ENCODE measurements around the gene HMOX1. TPM values are rescaled to one million over a fixed set of nuclear protein-coding genes. Genes with fewer than 3 reads are reported as not detected.

Gene HMOX1
- total and polyA plus RNA-seq, 4 donors, result 18.7 to 108 (median 59.7) TPM

DNA sequence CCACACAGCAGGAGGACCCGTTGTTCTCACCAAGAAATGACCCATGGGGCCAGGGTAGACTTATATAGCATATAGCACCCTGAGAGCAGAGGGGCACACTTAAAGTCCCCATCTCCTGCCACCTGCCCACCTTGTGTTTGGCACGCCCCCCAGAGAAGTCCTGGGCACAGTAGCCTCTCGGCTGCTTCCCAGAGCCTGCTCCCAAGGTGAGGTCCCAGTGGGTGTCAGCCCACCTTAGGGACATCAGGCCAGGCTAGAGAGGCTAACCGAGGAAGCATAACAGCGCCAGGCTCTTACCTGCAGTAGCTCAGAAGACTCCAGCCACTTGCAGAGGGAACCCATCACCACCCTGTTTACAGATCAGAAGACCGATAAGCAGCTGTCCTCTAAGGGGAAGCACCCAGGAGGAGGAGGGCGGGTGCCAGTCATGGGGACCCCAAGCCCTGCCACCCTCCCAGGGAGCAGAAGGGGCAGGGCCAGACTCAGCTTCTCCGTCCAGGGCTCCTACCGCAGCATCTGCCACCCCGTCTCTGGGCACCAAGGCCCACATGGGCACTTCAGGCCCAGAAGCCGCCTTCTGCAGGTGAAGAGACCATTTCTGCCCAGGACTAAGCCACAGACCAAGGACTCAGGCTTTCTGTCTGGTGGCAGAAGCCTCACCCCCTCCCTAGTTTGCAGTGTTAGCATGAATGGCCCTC, 34.9 kb upstream of the HMOX1 start:
- no peak for TF ChIP-seq HNF4G (IDR thresholded peaks at IDR 0.05)
- TF ChIP-seq TAF1 (conservative IDR thresholded peaks at IDR 0.05), result no peak
- TF ChIP-seq YY1 (IDR thresholded peaks at IDR 0.05), result no peak
- TF ChIP-seq RAD21 (IDR thresholded peaks at IDR 0.05), result no peak
- TF ChIP-seq, protein P1, sequence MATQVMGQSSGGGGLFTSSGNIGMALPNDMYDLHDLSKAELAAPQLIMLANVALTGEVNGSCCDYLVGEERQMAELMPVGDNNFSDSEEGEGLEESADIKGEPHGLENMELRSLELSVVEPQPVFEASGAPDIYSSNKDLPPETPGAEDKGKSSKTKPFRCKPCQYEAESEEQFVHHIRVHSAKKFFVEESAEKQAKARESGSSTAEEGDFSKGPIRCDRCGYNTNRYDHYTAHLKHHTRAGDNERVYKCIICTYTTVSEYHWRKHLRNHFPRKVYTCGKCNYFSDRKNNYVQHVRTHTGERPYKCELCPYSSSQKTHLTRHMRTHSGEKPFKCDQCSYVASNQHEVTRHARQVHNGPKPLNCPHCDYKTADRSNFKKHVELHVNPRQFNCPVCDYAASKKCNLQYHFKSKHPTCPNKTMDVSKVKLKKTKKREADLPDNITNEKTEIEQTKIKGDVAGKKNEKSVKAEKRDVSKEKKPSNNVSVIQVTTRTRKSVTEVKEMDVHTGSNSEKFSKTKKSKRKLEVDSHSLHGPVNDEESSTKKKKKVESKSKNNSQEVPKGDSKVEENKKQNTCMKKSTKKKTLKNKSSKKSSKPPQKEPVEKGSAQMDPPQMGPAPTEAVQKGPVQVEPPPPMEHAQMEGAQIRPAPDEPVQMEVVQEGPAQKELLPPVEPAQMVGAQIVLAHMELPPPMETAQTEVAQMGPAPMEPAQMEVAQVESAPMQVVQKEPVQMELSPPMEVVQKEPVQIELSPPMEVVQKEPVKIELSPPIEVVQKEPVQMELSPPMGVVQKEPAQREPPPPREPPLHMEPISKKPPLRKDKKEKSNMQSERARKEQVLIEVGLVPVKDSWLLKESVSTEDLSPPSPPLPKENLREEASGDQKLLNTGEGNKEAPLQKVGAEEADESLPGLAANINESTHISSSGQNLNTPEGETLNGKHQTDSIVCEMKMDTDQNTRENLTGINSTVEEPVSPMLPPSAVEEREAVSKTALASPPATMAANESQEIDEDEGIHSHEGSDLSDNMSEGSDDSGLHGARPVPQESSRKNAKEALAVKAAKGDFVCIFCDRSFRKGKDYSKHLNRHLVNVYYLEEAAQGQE (IDR thresholded peaks at IDR 0.05), result no peak
- TF ChIP-seq, protein P2, sequence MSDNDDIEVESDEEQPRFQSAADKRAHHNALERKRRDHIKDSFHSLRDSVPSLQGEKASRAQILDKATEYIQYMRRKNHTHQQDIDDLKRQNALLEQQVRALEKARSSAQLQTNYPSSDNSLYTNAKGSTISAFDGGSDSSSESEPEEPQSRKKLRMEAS (IDR thresholded peaks at IDR 0.05), result no peak
- no peak for TF ChIP-seq JUND (IDR thresholded peaks at IDR 0.05)
- TF ChIP-seq SP1 (IDR thresholded peaks at IDR 0.05), result no peak
- no peak for TF ChIP-seq RXRA (IDR thresholded peaks at IDR 0.05)
- TF ChIP-seq, protein P3, sequence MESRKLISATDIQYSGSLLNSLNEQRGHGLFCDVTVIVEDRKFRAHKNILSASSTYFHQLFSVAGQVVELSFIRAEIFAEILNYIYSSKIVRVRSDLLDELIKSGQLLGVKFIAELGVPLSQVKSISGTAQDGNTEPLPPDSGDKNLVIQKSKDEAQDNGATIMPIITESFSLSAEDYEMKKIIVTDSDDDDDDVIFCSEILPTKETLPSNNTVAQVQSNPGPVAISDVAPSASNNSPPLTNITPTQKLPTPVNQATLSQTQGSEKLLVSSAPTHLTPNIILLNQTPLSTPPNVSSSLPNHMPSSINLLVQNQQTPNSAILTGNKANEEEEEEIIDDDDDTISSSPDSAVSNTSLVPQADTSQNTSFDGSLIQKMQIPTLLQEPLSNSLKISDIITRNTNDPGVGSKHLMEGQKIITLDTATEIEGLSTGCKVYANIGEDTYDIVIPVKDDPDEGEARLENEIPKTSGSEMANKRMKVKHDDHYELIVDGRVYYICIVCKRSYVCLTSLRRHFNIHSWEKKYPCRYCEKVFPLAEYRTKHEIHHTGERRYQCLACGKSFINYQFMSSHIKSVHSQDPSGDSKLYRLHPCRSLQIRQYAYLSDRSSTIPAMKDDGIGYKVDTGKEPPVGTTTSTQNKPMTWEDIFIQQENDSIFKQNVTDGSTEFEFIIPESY (IDR thresholded peaks at IDR 0.05), result no peak
- no peak for TF ChIP-seq EGR1 (IDR thresholded peaks at IDR 0.05; ENCODE audit: low read depth in 2 of 2)
- TF ChIP-seq, protein P4, sequence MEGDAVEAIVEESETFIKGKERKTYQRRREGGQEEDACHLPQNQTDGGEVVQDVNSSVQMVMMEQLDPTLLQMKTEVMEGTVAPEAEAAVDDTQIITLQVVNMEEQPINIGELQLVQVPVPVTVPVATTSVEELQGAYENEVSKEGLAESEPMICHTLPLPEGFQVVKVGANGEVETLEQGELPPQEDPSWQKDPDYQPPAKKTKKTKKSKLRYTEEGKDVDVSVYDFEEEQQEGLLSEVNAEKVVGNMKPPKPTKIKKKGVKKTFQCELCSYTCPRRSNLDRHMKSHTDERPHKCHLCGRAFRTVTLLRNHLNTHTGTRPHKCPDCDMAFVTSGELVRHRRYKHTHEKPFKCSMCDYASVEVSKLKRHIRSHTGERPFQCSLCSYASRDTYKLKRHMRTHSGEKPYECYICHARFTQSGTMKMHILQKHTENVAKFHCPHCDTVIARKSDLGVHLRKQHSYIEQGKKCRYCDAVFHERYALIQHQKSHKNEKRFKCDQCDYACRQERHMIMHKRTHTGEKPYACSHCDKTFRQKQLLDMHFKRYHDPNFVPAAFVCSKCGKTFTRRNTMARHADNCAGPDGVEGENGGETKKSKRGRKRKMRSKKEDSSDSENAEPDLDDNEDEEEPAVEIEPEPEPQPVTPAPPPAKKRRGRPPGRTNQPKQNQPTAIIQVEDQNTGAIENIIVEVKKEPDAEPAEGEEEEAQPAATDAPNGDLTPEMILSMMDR (IDR thresholded peaks at IDR 0.05; ENCODE audit: low read depth, low read length, missing input control), result no peak
- no peak for TF ChIP-seq FOXA1 (IDR thresholded peaks at IDR 0.05)
- TF ChIP-seq, protein P5, sequence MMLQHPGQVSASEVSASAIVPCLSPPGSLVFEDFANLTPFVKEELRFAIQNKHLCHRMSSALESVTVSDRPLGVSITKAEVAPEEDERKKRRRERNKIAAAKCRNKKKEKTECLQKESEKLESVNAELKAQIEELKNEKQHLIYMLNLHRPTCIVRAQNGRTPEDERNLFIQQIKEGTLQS (IDR thresholded peaks at IDR 0.05), result no peak
- no peak for TF ChIP-seq NR2F2 (IDR thresholded peaks at IDR 0.05)
- no peak for TF ChIP-seq FOXA2 (IDR thresholded peaks at IDR 0.05)
- no peak for TF ChIP-seq HNF4A (conservative IDR thresholded peaks at IDR 0.05)
- no peak for TF ChIP-seq GABPA (IDR thresholded peaks at IDR 0.05 in 1 of 2, conservative IDR thresholded peaks at IDR 0.05 in 1 of 2)
- peaks cover 9 to 52% (median 25%) of the 10 kb centered on the region in 4 donors for H3K36me3 ChIP-seq (ENCODE audit: control insufficient read depth in 4 of 4, insufficient read depth in 3 of 4, low read depth in 1 of 4, low read length in 3 of 4)
- 96% methylated on average over 11 of the region's 11 CpGs for WGBS
- no peak overlapping the region for H3K9ac ChIP-seq (ENCODE audit: low read depth in 1 of 2, low read length in 2 of 2)
- no peak overlapping the region for H3K27ac ChIP-seq (ENCODE audit: low read depth in 1 of 2, low read length in 2 of 2)
- H3K4me1 ChIP-seq (ENCODE audit: control insufficient read depth in 4 of 4, insufficient read depth in 4 of 4, low read length in 3 of 4), result peaks cover 3 to 13% (median 7%) of the 10 kb centered on the region in 4 donors
- no peaks in the 10 kb centered on the region for H3K9me3 ChIP-seq (ENCODE audit: control insufficient read depth in 4 of 4, low read length in 3 of 4)
- no peak for DNase-seq (ENCODE audit: low spot score)
- H3K27me3 ChIP-seq (ENCODE audit: control insufficient read depth in 4 of 4, insufficient read depth in 4 of 4, low read length in 3 of 4), result no peaks in the 10 kb centered on the region
- H3K4me3 ChIP-seq (ENCODE audit: low read depth in 1 of 3, low read length in 3 of 3), result no peak overlapping the region
